ENCODE results near the gene COL23A1.

The COL23A1 gene

GRCh38 chr5:178283520-178283919, 306.7 kb downstream of the COL23A1 start:
- H3K4me1 ChIP-seq (ENCODE audit: control insufficient read depth in 5 of 5, insufficient read depth in 5 of 5, low read length in 5 of 5), result peaks cover 0 to 9% (median 6%) of the 10 kb centered on the region in 5 donors
- H3K4me3 ChIP-seq (ENCODE audit: low read depth in 1 of 5, low read length in 5 of 5), result no peak overlapping the region
- H3K9me3 ChIP-seq (ENCODE audit: control insufficient read depth in 5 of 5, low read length in 5 of 5), result peaks cover 3 to 13% (median 6%) of the 10 kb centered on the region in 5 donors
- peaks cover 11 to 23% (median 19%) of the 10 kb centered on the region in 5 donors for H3K27me3 ChIP-seq (ENCODE audit: control insufficient read depth in 5 of 5, insufficient read depth in 4 of 5, low read length in 5 of 5)
- H3K27ac ChIP-seq (ENCODE audit: low read depth, low read length), result no peak overlapping the region
- no peak overlapping the region for H3K9ac ChIP-seq (ENCODE audit: low read length in 5 of 5)
- no peaks in the 10 kb centered on the region for H3K36me3 ChIP-seq (ENCODE audit: control insufficient read depth in 5 of 5, insufficient read depth in 5 of 5, low read length in 5 of 5)

DNA sequence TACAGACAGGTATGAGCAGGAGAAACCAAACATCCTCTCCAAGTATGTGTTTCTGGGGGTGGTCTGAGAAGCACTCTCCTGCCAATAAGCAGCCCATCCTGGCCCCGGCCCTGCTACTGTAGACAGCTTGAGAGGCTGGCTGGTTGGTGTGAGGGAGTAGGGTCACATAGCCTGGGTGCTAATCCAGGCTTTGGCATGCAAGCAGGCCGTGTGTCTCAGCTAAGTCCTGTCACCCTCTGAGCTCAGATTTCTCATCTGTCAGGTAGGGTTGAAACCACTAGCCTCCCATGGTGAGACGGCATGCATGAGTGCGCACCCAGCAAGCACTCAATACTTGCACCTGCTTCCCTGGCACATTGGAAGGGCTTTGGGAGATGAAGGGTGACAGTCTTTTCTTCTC, 307.8 kb downstream of the COL23A1 start:
- Histone ChIP-seq H3K27me3 (ENCODE audit: control insufficient read depth in 5 of 5, insufficient read depth in 4 of 5, low read length in 5 of 5) (peaks cover 14 to 29% (median 19%) of the 10 kb centered on the region in 5 donors), H3K4me3 (ENCODE audit: low read depth in 1 of 5, low read length in 5 of 5) (no peak overlapping the region)

DNA sequence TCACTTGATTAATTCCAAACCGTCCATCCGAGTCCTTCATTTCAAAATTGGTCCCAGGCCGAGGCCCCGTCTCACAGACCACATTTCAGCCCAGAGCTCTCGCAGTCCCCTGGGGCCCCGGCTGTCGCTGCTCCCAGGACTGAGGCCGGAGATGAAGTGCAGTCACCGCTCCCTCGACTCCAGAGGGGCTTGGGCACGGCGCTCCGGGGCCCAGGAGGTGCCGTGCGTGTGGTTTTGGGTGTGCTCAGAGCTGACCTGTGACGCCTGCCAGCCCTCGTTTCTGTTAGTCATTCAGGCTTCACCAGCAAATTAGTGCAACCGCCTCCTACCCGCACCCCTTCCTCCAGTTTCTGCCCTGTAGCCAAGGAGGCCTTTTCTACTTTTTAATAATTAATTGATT, 308.9 kb downstream of the COL23A1 start:
- Histone ChIP-seq H3K27me3 (ENCODE audit: control insufficient read depth in 5 of 5, insufficient read depth in 4 of 5, low read length in 5 of 5) (peaks cover 11 to 18% (median 15%) of the 10 kb centered on the region in 5 donors), H3K36me3 (ENCODE audit: control insufficient read depth in 5 of 5, insufficient read depth in 5 of 5, low read length in 5 of 5) (no peaks in the 10 kb centered on the region), H3K9me3 (ENCODE audit: control insufficient read depth in 5 of 5, low read length in 5 of 5) (peaks cover 3 to 14% (median 6%) of the 10 kb centered on the region in 5 donors), H3K4me1 (ENCODE audit: control insufficient read depth in 5 of 5, insufficient read depth in 5 of 5, low read length in 5 of 5) (peaks cover 0 to 9% (median 6%) of the 10 kb centered on the region in 5 donors), H3K27ac (ENCODE audit: low read depth, low read length) (no peak overlapping the region), H3K4me3 (ENCODE audit: low read depth in 1 of 5, low read length in 5 of 5) (no peak overlapping the region), H3K9ac (ENCODE audit: low read length in 5 of 5) (no peak overlapping the region)

More for the DNA sequence above, 307.8 kb downstream of the COL23A1 start:
- Histone ChIP-seq H3K9me3 (ENCODE audit: control insufficient read depth in 5 of 5, low read length in 5 of 5) (peaks cover 3 to 13% (median 6%) of the 10 kb centered on the region in 5 donors), H3K36me3 (ENCODE audit: control insufficient read depth in 5 of 5, insufficient read depth in 5 of 5, low read length in 5 of 5) (no peaks in the 10 kb centered on the region), H3K27ac (ENCODE audit: low read depth, low read length) (no peak overlapping the region), H3K4me1 (ENCODE audit: control insufficient read depth in 5 of 5, insufficient read depth in 5 of 5, low read length in 5 of 5) (peaks cover 0 to 9% (median 6%) of the 10 kb centered on the region in 5 donors), H3K9ac (ENCODE audit: low read length in 5 of 5) (no peak overlapping the region)

DNA sequence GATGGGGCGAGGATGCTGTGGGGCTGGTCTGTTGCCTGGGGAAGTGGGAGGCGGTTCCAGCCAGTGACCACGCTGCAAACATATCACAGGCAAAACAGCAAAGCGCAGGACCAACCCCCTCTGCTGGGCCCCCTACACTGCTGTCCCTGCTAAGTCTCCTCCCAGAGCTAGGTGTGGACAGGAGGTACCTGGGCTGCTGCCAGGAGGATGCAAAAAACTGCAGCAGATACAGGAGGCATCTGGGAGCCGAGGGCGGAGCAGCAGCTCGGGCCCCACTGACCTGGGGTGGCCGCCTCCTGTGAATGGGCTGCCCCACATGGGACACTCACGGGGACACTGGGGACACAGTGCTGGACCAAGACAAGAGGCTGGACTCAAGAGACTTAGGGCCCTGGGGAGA, 309.6 kb downstream of the COL23A1 start:
- H3K9me3 ChIP-seq (ENCODE audit: control insufficient read depth in 5 of 5, low read length in 5 of 5), result peaks cover 3 to 21% (median 13%) of the 10 kb centered on the region in 5 donors

DNA sequence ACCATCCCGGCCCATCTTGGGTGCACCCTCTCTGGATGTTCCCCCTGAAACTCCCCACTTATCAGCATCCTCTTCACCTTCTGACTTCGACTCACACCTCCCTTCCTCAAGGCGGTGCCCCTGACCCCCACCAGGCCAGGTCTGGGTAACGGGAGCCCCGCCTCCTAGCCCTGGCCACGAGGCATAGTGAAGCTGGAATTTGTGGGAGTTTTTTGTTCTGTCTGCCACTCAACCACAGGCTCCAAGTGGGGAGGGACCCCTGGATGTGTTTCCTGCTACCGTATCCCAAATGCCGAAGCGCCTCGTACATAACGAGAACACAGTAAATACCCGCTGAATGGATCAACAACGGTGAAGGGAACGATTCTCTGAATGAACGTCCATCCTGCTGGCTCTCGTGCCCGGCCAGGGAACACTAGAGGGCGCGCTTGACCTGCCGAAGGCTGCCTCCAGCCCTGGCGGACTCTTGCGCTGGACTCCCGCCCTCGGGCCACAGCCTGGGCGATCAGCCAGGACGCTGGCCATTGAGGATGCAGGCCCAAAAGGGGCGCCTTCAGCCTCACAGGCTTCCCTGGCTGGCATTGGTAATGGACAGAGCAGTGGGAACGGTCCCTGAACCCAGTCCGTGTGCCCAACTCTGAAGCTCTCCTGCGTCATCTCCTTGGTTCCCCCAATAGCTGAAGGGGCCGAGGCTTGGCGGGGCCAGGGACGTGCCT, 310.3 kb downstream of the COL23A1 start:
- Histone ChIP-seq H3K4me3 (ENCODE audit: low read depth in 1 of 5, low read length in 5 of 5) (no peak overlapping the region), H3K4me1 (ENCODE audit: control insufficient read depth in 5 of 5, insufficient read depth in 5 of 5, low read length in 5 of 5) (peaks cover 0 to 9% (median 6%) of the 10 kb centered on the region in 5 donors), H3K36me3 (ENCODE audit: control insufficient read depth in 5 of 5, insufficient read depth in 5 of 5, low read length in 5 of 5) (no peaks in the 10 kb centered on the region), H3K27ac (ENCODE audit: low read depth, low read length) (no peak overlapping the region), H3K27me3 (ENCODE audit: control insufficient read depth in 5 of 5, insufficient read depth in 4 of 5, low read length in 5 of 5) (peaks cover 7 to 23% (median 16%) of the 10 kb centered on the region in 5 donors), H3K9ac (ENCODE audit: low read length in 5 of 5) (no peak overlapping the region), H3K9me3 (ENCODE audit: control insufficient read depth in 5 of 5, low read length in 5 of 5) (peaks cover 3 to 24% (median 16%) of the 10 kb centered on the region in 5 donors)

More for the DNA sequence above, 309.6 kb downstream of the COL23A1 start:
- Histone ChIP-seq H3K36me3 (ENCODE audit: control insufficient read depth in 5 of 5, insufficient read depth in 5 of 5, low read length in 5 of 5) (no peaks in the 10 kb centered on the region), H3K9ac (ENCODE audit: low read length in 5 of 5) (no peak overlapping the region), H3K4me3 (ENCODE audit: low read depth in 1 of 5, low read length in 5 of 5) (no peak overlapping the region), H3K27ac (ENCODE audit: low read depth, low read length) (no peak overlapping the region), H3K4me1 (ENCODE audit: control insufficient read depth in 5 of 5, insufficient read depth in 5 of 5, low read length in 5 of 5) (peaks cover 0 to 9% (median 6%) of the 10 kb centered on the region in 5 donors), H3K27me3 (ENCODE audit: control insufficient read depth in 5 of 5, insufficient read depth in 4 of 5, low read length in 5 of 5) (peaks cover 7 to 20% (median 16%) of the 10 kb centered on the region in 5 donors)

DNA sequence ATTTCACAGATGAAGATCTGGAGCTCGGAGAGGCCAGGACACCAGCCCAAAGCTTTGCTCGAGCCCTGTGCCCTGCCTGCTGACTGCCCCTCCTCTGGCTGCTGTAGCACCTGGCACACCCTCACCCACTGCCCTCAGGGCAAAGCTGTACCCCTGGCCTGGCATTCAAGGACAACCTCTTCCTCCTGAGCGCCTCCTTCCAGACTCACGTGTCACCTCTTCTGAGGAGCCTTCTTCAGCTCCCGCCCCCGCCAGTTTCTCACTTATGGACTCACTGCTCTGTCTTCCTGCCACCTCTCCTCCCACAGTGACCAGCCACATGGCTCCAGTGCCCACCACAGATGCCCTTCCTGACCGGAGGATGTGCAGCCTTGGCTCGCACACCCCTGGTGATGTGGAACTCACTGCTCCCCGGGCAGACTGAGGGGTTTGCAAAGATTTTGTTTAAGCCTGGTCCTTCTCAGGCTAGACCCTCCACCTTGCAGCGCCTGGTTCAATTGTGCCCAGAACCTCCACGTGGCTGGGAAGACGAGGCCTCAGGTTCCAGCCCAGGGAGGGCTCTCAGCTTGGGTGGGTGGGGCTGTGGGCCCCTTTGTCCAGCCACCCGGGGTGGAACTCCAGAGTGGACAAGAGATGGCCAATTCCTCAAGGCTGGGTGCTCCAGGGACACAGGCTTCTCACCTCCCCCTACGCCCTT, 311.0 kb downstream of the COL23A1 start:
- Histone ChIP-seq H3K9ac (ENCODE audit: low read length in 5 of 5) (no peak overlapping the region), H3K4me1 (ENCODE audit: control insufficient read depth in 5 of 5, insufficient read depth in 5 of 5, low read length in 5 of 5) (peaks cover 0 to 14% (median 12%) of the 10 kb centered on the region in 5 donors), H3K27ac (ENCODE audit: low read depth, low read length) (no peak overlapping the region)

DNA sequence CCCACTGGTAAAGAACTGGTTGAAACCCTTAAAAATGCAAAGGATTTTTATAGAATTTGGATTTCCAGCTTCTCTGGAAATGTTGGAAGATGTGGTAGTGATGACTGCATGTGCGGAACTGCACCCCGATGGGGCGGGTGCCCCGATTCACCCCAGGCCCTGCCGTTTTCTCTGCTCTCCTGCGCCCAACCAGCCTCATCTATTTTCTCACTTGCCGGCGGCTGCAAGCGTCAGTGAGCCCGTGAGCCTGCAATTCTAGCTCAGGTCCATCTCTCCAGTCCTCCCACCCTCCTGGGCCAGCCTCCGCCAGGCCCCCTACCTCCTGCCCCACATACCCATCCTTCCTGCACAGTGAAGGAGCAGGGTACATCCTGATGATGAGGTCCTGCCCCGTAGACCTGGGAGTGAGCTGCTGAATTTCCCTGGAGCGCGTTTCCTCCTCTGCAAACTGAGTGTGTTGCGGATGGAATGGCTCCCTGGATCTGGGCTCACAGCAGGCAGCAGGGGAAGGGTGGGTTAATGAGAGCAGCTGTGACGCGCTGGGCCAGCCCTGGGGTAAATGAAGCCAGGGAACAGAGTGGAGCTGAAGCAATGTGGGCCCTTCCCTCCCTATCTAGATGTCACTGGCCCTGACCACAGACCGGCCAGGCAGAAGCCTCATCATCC, 311.7 kb downstream of the COL23A1 start:
- no peak overlapping the region for H3K9ac ChIP-seq (ENCODE audit: low read length in 5 of 5)

More for the DNA sequence above, 311.0 kb downstream of the COL23A1 start:
- Histone ChIP-seq H3K27me3 (ENCODE audit: control insufficient read depth in 5 of 5, insufficient read depth in 4 of 5, low read length in 5 of 5) (peaks cover 7 to 23% (median 16%) of the 10 kb centered on the region in 5 donors), H3K9me3 (ENCODE audit: control insufficient read depth in 5 of 5, low read length in 5 of 5) (peaks cover 3 to 22% (median 16%) of the 10 kb centered on the region in 5 donors), H3K4me3 (ENCODE audit: low read depth in 1 of 5, low read length in 5 of 5) (no peak overlapping the region), H3K36me3 (ENCODE audit: control insufficient read depth in 5 of 5, insufficient read depth in 5 of 5, low read length in 5 of 5) (no peaks in the 10 kb centered on the region)

DNA sequence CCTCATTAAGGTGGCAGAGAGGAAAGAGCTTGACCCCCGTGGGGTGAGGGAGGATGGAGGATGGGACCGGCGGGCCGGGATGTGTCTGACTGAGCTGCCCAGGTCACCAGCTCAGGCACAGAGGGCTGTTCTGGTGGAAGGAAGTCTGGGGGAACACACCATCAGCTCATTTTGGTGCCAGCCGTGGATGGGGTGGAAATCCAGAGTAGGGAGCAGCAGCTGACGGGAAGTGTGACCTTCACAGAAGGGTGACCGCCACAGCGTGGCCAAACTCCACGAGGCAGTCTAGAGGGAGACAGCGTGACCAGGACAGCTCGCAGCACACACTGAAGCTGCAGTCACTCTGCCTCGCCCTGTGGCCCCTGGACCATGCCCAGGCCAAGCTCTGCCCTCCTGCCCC, 312.3 kb downstream of the COL23A1 start:
- H3K9me3 ChIP-seq (ENCODE audit: control insufficient read depth in 5 of 5, low read length in 5 of 5), result peaks cover 0 to 12% (median 10%) of the 10 kb centered on the region in 5 donors
- H3K36me3 ChIP-seq (ENCODE audit: control insufficient read depth in 5 of 5, insufficient read depth in 5 of 5, low read length in 5 of 5), result no peaks in the 10 kb centered on the region
- H3K4me1 ChIP-seq (ENCODE audit: control insufficient read depth in 5 of 5, insufficient read depth in 5 of 5, low read length in 5 of 5), result peaks cover 0 to 26% (median 24%) of the 10 kb centered on the region in 5 donors
- H3K27ac ChIP-seq (ENCODE audit: low read depth, low read length), result no peak overlapping the region
- H3K4me3 ChIP-seq (ENCODE audit: low read depth in 1 of 5, low read length in 5 of 5), result no peak overlapping the region
- peaks cover 7 to 23% (median 16%) of the 10 kb centered on the region in 5 donors for H3K27me3 ChIP-seq (ENCODE audit: control insufficient read depth in 5 of 5, insufficient read depth in 4 of 5, low read length in 5 of 5)
- no peak overlapping the region for H3K9ac ChIP-seq (ENCODE audit: low read length in 5 of 5)

More for the DNA sequence above, 311.7 kb downstream of the COL23A1 start:
- H3K9me3 ChIP-seq (ENCODE audit: control insufficient read depth in 5 of 5, low read length in 5 of 5), result peaks cover 0 to 16% (median 10%) of the 10 kb centered on the region in 5 donors
- H3K27ac ChIP-seq (ENCODE audit: low read depth, low read length), result no peak overlapping the region
- H3K4me3 ChIP-seq (ENCODE audit: low read depth in 1 of 5, low read length in 5 of 5), result no peak overlapping the region
- H3K36me3 ChIP-seq (ENCODE audit: control insufficient read depth in 5 of 5, insufficient read depth in 5 of 5, low read length in 5 of 5), result no peaks in the 10 kb centered on the region
- peaks cover 0 to 21% (median 18%) of the 10 kb centered on the region in 5 donors for H3K4me1 ChIP-seq (ENCODE audit: control insufficient read depth in 5 of 5, insufficient read depth in 5 of 5, low read length in 5 of 5)
- H3K27me3 ChIP-seq (ENCODE audit: control insufficient read depth in 5 of 5, insufficient read depth in 4 of 5, low read length in 5 of 5), result peaks cover 7 to 23% (median 16%) of the 10 kb centered on the region in 5 donors

- Histone ChIP-seq H3K27ac (ENCODE audit: low read depth, low read length) (no peak overlapping the region), H3K9ac (ENCODE audit: low read length in 5 of 5) (no peak overlapping the region), H3K4me3 (ENCODE audit: low read depth in 1 of 5, low read length in 5 of 5) (no peak overlapping the region), H3K9me3 (ENCODE audit: control insufficient read depth in 5 of 5, low read length in 5 of 5) (peaks cover 0 to 12% (median 10%) of the 10 kb centered on the region in 5 donors), H3K36me3 (ENCODE audit: control insufficient read depth in 5 of 5, insufficient read depth in 5 of 5, low read length in 5 of 5) (no peaks in the 10 kb centered on the region), H3K4me1 (ENCODE audit: control insufficient read depth in 5 of 5, insufficient read depth in 5 of 5, low read length in 5 of 5) (peaks cover 0 to 31% (median 27%) of the 10 kb centered on the region in 5 donors), H3K27me3 (ENCODE audit: control insufficient read depth in 5 of 5, insufficient read depth in 4 of 5, low read length in 5 of 5) (peaks cover 7 to 23% (median 16%) of the 10 kb centered on the region in 5 donors)
Measured at GRCh38 chr5:178277346-178277745, 312.8 kb downstream of the COL23A1 start.
